ENCODE data around the gene DBF4B.

Gene DBF4B

DNA sequence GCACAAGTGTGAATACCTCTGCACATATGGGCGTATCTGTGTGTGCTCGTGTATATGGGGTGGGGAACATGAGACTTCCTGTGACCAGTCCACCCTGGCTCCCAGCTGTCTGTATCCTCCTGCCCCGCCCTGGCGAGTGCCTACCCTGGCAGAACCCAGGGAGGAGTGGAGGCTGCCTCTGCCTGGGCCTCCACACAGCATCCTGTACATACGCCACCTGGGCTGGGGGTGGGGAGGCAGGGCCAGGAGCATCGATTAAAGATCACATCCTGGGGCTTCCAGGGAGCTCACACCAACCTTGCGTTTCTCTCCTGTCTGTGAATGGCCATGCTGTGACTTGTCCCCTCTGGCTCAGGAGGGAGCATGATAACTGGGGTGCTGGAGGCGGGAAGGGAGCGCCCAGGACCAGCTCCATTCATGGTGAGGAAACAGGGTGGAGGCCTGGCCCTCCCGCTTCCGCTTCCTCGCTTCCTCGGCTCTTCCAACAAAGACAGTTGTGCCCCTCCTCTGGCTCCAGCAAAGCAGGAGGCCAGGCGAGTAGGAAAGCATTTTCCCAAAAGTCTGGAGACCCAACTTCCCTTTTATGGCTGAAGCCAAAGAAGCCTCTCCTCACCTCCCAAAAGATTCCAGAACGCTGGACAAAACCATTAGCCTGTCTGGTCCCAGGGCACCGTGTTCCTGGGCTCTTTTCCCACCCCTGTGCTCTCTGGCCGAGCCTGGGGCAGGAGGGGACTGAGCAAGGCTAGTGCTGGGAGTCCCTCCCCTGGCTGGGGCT is 73.3 kb downstream of the DBF4B start:
- TF ChIP-seq FOXP2 (optimal IDR thresholded peaks at IDR 0.05; ENCODE audit: control extremely low read depth, extremely low read length, insufficient read depth) (no peak), POLR2AphosphoS5 (IDR thresholded peaks at IDR 0.05; ENCODE audit: borderline replicate concordance, low read depth, low read length) (no peak), EZH2 (IDR thresholded peaks at IDR 0.05) (no peak)
- Histone ChIP-seq H3K36me3 (ENCODE audit: insufficient read depth, low read length) (no peaks in the 10 kb centered on the region), H3K4me3 (no peak overlapping the region), H3K9ac (ENCODE audit: insufficient read length) (no peak overlapping the region), H3K9me3 (ENCODE audit: low read depth, low read length) (no peaks in the 10 kb centered on the region), H3K27ac (no peak overlapping the region)
- DNase-seq (ENCODE audit: low read depth, low spot score): no peak

GRCh38 chr17:44782326-44782850 is 73.9 kb downstream of the DBF4B start:
- Histone ChIP-seq H3K27ac (no peak overlapping the region), H3K36me3 (ENCODE audit: insufficient read depth, low read length) (no peaks in the 10 kb centered on the region), H3K4me3 (no peak overlapping the region), H3K9me3 (ENCODE audit: low read depth, low read length) (no peaks in the 10 kb centered on the region), H3K9ac (ENCODE audit: insufficient read length) (no peak overlapping the region)
- TF ChIP-seq EZH2 (IDR thresholded peaks at IDR 0.05) (no peak), FOXP2 (optimal IDR thresholded peaks at IDR 0.05; ENCODE audit: control extremely low read depth, extremely low read length, insufficient read depth) (no peak), POLR2AphosphoS5 (IDR thresholded peaks at IDR 0.05; ENCODE audit: borderline replicate concordance, low read depth, low read length) (no peak)
- DNase-seq (ENCODE audit: low read depth, low spot score): no peak

- H3K27ac ChIP-seq: no peak overlapping the region
- H3K36me3 ChIP-seq (ENCODE audit: insufficient read depth, low read length): no peaks in the 10 kb centered on the region
- no peak overlapping the region for H3K4me3 ChIP-seq
- H3K9me3 ChIP-seq (ENCODE audit: low read depth, low read length): no peaks in the 10 kb centered on the region
- DNase-seq (ENCODE audit: low read depth, low spot score): no peak
- H3K9ac ChIP-seq (ENCODE audit: insufficient read length): no peak overlapping the region
- no peak for TF ChIP-seq FOXP2 (optimal IDR thresholded peaks at IDR 0.05; ENCODE audit: control extremely low read depth, extremely low read length, insufficient read depth)
- no peak for TF ChIP-seq EZH2 (IDR thresholded peaks at IDR 0.05)
- TF ChIP-seq POLR2AphosphoS5 (IDR thresholded peaks at IDR 0.05; ENCODE audit: borderline replicate concordance, low read depth, low read length): no peak
These were observed 77.5 kb downstream of the DBF4B start for GRCh38 chr17:44785921-44786320.

DNA sequence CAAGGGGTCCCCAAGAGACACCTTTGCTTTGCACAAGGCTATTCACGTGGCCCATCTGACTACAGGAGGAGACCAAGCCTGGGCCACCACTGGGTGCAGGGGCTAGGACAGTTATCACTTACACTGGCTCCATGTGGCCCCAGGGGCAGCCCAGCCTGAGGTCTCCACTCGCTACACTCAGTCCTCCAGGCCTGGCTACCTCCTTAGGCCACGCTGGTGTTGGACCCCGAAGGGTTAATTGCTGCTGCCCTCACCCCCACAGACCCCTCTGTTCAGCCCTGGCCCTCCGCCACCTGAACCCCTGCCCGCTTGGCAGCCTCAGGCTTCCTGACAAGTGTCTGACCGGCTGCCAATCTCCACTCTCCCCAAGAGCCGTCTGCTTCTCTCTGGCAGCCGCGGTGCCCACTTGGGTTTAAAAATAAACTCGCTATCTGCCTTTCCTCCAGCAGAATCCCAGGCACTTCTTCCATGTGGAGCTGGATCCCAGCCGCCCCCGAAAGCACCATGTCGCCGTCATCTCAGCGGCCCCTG is 78.2 kb downstream of the DBF4B start:
- no peak for DNase-seq (ENCODE audit: low read depth, low spot score)
- H3K9me3 ChIP-seq (ENCODE audit: low read depth, low read length): no peaks in the 10 kb centered on the region
- no peak overlapping the region for H3K9ac ChIP-seq (ENCODE audit: insufficient read length)
- no peak overlapping the region for H3K27ac ChIP-seq
- H3K36me3 ChIP-seq (ENCODE audit: insufficient read depth, low read length): no peaks in the 10 kb centered on the region
- no peak overlapping the region for H3K4me3 ChIP-seq
- TF ChIP-seq POLR2AphosphoS5 (IDR thresholded peaks at IDR 0.05; ENCODE audit: borderline replicate concordance, low read depth, low read length) (no peak), EZH2 (IDR thresholded peaks at IDR 0.05) (no peak), FOXP2 (optimal IDR thresholded peaks at IDR 0.05; ENCODE audit: control extremely low read depth, extremely low read length, insufficient read depth) (no peak)

GRCh38 chr17:44787271-44787940 is 78.9 kb downstream of the DBF4B start:
- H3K9me3 ChIP-seq (ENCODE audit: low read depth, low read length): no peaks in the 10 kb centered on the region
- H3K36me3 ChIP-seq (ENCODE audit: insufficient read depth, low read length): no peaks in the 10 kb centered on the region
- DNase-seq (ENCODE audit: low read depth, low spot score): no peak
- H3K9ac ChIP-seq (ENCODE audit: insufficient read length): no peak overlapping the region
- H3K4me3 ChIP-seq: no peak overlapping the region
- TF ChIP-seq FOXP2 (optimal IDR thresholded peaks at IDR 0.05; ENCODE audit: control extremely low read depth, extremely low read length, insufficient read depth): no peak
- TF ChIP-seq POLR2AphosphoS5 (IDR thresholded peaks at IDR 0.05; ENCODE audit: borderline replicate concordance, low read depth, low read length): no peak
- no peak for TF ChIP-seq EZH2 (IDR thresholded peaks at IDR 0.05)
- H3K27ac ChIP-seq: no peak overlapping the region

- Histone ChIP-seq H3K9me3 (ENCODE audit: low read depth, low read length) (no peaks in the 10 kb centered on the region), H3K36me3 (ENCODE audit: insufficient read depth, low read length) (no peaks in the 10 kb centered on the region), H3K27ac (no peak overlapping the region), H3K4me3 (no peak overlapping the region), H3K9ac (ENCODE audit: insufficient read length) (no peak overlapping the region)
- TF ChIP-seq POLR2AphosphoS5 (IDR thresholded peaks at IDR 0.05; ENCODE audit: borderline replicate concordance, low read depth, low read length) (no peak), FOXP2 (optimal IDR thresholded peaks at IDR 0.05; ENCODE audit: control extremely low read depth, extremely low read length, insufficient read depth) (no peak), EZH2 (IDR thresholded peaks at IDR 0.05) (no peak)
- DNase-seq (ENCODE audit: low read depth, low spot score): no peak
These were observed 79.7 kb downstream of the DBF4B start for GRCh38 chr17:44788139-44788538.

GRCh38 chr17:44792276-44792675 is 83.8 kb downstream of the DBF4B start:
- no peak for TF ChIP-seq POLR2AphosphoS5 (IDR thresholded peaks at IDR 0.05; ENCODE audit: borderline replicate concordance, low read depth, low read length)
- TF ChIP-seq EZH2 (IDR thresholded peaks at IDR 0.05): no peak
- Histone ChIP-seq H3K4me3 (no peak overlapping the region), H3K36me3 (ENCODE audit: insufficient read depth, low read length) (peaks cover under 1% of the 10 kb centered on the region; the same call in 1 of the 2 replicates), H3K9ac (ENCODE audit: insufficient read length) (no peak overlapping the region), H3K27ac (no peak overlapping the region), H3K9me3 (ENCODE audit: low read depth, low read length) (no peaks in the 10 kb centered on the region)
- no peak for DNase-seq (ENCODE audit: low read depth, low spot score)
